HepG2 (cell line): ENCODE measurements around the gene IFNA6. TPM values are rescaled to one million over a fixed set of nuclear protein-coding genes. Genes with fewer than 3 reads are reported as not detected.

ENCODE experiments used
- ARID2 ChIP-seq: sonication (generic); formaldehyde crosslinking; IDR thresholded peaks from 2 replicates; pipeline ENCODE4 v1.8.1; 2022; ENCODE audit warnings: mild to moderate bottlenecking, missing genetic modification reagents, borderline replicate concordance
- CEBPB ChIP-seq: IDR thresholded peaks from 2 replicates; pipeline ENCODE4 v1.6.1; 2011; ENCODE audit warnings: low read depth, low read length, improper control_type of control experiment, borderline replicate concordance
- ELF3 ChIP-seq: IDR thresholded peaks from 2 replicates; pipeline ENCODE4 v1.6.1; 2016; ENCODE audit warnings: missing genetic modification reagents, missing compliant biosample characterization
- IRF1 ChIP-seq: sonication (generic); formaldehyde crosslinking; IDR thresholded peaks from 2 replicates; pipeline ENCODE4 v1.4.0; 2020; ENCODE audit warnings: low read depth, mild to moderate bottlenecking, missing genetic modification reagents
- JUND ChIP-seq: sonication (generic); formaldehyde crosslinking; IDR thresholded peaks from 2 replicates; pipeline ENCODE4 v1.8.0; 2022; ENCODE audit warnings: mild to moderate bottlenecking, missing genetic modification reagents
- KDM6A ChIP-seq: IDR thresholded peaks from 2 replicates; pipeline ENCODE4 v1.6.1; 2016; ENCODE audit warnings: low read depth
- MED1 ChIP-seq: sonication (generic); formaldehyde crosslinking; IDR thresholded peaks from 2 replicates; pipeline ENCODE4 v1.4.0; 2020; ENCODE audit warnings: missing genetic modification reagents
- NR3C1 ChIP-seq: sonication (generic); formaldehyde crosslinking; IDR thresholded peaks from 2 replicates; pipeline ENCODE4 v1.4.0; 2020; ENCODE audit warnings: missing genetic modification reagents
- PHF5A ChIP-seq: IDR thresholded peaks from one replicate; pipeline ENCODE4 v1.6.1; 2018; ENCODE audit warnings: low read depth, missing genetic modification reagents; ENCODE audit not compliant: unreplicated experiment
- POGZ ChIP-seq: sonication (generic); formaldehyde crosslinking; IDR thresholded peaks from 2 replicates; pipeline ENCODE4 v1.4.0; 2020; ENCODE audit warnings: mild to moderate bottlenecking, missing genetic modification reagents
- RFX5 ChIP-seq: IDR thresholded peaks from 2 replicates; pipeline ENCODE4 v1.6.1; 2011; ENCODE audit warnings: low read depth, low read length, improper control_type of control experiment
- SNAPC2 ChIP-seq: sonication (generic); formaldehyde crosslinking; IDR thresholded peaks from 2 replicates; pipeline ENCODE4 v1.8.1; 2022; ENCODE audit warnings: mild to moderate bottlenecking, missing genetic modification reagents
- TRIM24 ChIP-seq: sonication (generic); formaldehyde crosslinking; IDR thresholded peaks from 2 replicates; pipeline ENCODE4 v1.8.0; 2022; ENCODE audit warnings: mild to moderate bottlenecking, missing genetic modification reagents
- ZKSCAN8 ChIP-seq: IDR thresholded peaks from 2 replicates; pipeline ENCODE4 v1.6.1; 2016; ENCODE audit warnings: borderline replicate concordance, missing genetic modification reagents, missing compliant biosample characterization
- ZNF124 ChIP-seq: sonication (generic); formaldehyde crosslinking; IDR thresholded peaks from 2 replicates; pipeline ENCODE4 v1.4.0; 2020; ENCODE audit warnings: missing genetic modification reagents
- ZNF17 ChIP-seq: sonication (generic); formaldehyde crosslinking; IDR thresholded peaks from 2 replicates; pipeline ENCODE4 v1.5.0; 2020; ENCODE audit warnings: mild to moderate bottlenecking, missing genetic modification reagents
- ZNF280D ChIP-seq: sonication (generic); formaldehyde crosslinking; IDR thresholded peaks from 2 replicates; pipeline ENCODE4 v1.5.1; 2020; ENCODE audit warnings: mild to moderate bottlenecking, missing genetic modification reagents
- polyA plus RNA-seq, 8 experiments: library from polyadenylated mRNA; depleted of rRNA in 3 of 8; stranded (reverse) in 7 of 8; unstranded in 1 of 8; fragments of >200 nt; fragmentation: Illumina TruSeq in 4 of 8; extraction: Trizol in 4 of 8; gene quantifications; 2 replicates each; pipeline versions ENCODE4 v1.2.1 to v1.2.3, GENCODE V29; 2011 to 2016; ENCODE audit warnings: low read depth in 4 of 8, missing spikeins in 1 of 8, mixed read lengths in 1 of 8; ENCODE audit not compliant: insufficient read depth in 1 of 8
- total RNA-seq, 5 experiments: library from RNA; depleted of rRNA; stranded (reverse); fragments of >200 nt; fragmentation: Illumina TruSeq; extraction: Trizol; gene quantifications; 2 replicates each; pipeline ENCODE4 v1.2.3, GENCODE V29; 2016; ENCODE audit warnings: low read depth in 1 of 5
- TF ChIP-seq, protein P1 (sequence below): sonication (generic); formaldehyde crosslinking; IDR thresholded peaks from 2 replicates; pipeline ENCODE4 v1.4.0; 2020; ENCODE audit warnings: mild to moderate bottlenecking, missing genetic modification reagents
- TF ChIP-seq, protein P2 (sequence below): sonication (generic); formaldehyde crosslinking; conservative IDR thresholded peaks from 2 replicates; pipeline ENCODE4 v1.8.0; 2022; ENCODE audit warnings: low read depth, missing genetic modification reagents

The IFNA6 gene
- total and polyA plus RNA-seq, 2 of the 13 experiments (the other 11 are each of a cell fraction or from before 2014, with no cell fraction given), result not detected

- TF ChIP-seq ZNF280D (CRISPR knock-in tag), result peak; percentile 72; the same call in 1 of the 2 replicates
- TF ChIP-seq ZNF124 (CRISPR knock-in tag), result no peak; the same call in 1 of the 2 replicates
- TF ChIP-seq MED1 (CRISPR knock-in tag), result peak; percentile 64
- peak; percentile 53; the same call in 1 of the 2 replicates for TF ChIP-seq POGZ
- TF ChIP-seq ARID2 (CRISPR knock-in tag), result no peak
- TF ChIP-seq CEBPB, result no peak
- TF ChIP-seq, protein P1, sequence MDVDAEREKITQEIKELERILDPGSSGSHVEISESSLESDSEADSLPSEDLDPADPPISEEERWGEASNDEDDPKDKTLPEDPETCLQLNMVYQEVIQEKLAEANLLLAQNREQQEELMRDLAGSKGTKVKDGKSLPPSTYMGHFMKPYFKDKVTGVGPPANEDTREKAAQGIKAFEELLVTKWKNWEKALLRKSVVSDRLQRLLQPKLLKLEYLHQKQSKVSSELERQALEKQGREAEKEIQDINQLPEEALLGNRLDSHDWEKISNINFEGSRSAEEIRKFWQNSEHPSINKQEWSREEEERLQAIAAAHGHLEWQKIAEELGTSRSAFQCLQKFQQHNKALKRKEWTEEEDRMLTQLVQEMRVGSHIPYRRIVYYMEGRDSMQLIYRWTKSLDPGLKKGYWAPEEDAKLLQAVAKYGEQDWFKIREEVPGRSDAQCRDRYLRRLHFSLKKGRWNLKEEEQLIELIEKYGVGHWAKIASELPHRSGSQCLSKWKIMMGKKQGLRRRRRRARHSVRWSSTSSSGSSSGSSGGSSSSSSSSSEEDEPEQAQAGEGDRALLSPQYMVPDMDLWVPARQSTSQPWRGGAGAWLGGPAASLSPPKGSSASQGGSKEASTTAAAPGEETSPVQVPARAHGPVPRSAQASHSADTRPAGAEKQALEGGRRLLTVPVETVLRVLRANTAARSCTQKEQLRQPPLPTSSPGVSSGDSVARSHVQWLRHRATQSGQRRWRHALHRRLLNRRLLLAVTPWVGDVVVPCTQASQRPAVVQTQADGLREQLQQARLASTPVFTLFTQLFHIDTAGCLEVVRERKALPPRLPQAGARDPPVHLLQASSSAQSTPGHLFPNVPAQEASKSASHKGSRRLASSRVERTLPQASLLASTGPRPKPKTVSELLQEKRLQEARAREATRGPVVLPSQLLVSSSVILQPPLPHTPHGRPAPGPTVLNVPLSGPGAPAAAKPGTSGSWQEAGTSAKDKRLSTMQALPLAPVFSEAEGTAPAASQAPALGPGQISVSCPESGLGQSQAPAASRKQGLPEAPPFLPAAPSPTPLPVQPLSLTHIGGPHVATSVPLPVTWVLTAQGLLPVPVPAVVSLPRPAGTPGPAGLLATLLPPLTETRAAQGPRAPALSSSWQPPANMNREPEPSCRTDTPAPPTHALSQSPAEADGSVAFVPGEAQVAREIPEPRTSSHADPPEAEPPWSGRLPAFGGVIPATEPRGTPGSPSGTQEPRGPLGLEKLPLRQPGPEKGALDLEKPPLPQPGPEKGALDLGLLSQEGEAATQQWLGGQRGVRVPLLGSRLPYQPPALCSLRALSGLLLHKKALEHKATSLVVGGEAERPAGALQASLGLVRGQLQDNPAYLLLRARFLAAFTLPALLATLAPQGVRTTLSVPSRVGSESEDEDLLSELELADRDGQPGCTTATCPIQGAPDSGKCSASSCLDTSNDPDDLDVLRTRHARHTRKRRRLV, result no peak
- no peak for TF ChIP-seq SNAPC2 (CRISPR knock-in tag)
- TF ChIP-seq ZKSCAN8 (CRISPR knock-in tag), result no peak
- TF ChIP-seq RFX5, result no peak
- TF ChIP-seq IRF1 (CRISPR knock-in tag), result no peak
- no peak for TF ChIP-seq PHF5A (CRISPR knock-in tag)
- TF ChIP-seq, protein P2, sequence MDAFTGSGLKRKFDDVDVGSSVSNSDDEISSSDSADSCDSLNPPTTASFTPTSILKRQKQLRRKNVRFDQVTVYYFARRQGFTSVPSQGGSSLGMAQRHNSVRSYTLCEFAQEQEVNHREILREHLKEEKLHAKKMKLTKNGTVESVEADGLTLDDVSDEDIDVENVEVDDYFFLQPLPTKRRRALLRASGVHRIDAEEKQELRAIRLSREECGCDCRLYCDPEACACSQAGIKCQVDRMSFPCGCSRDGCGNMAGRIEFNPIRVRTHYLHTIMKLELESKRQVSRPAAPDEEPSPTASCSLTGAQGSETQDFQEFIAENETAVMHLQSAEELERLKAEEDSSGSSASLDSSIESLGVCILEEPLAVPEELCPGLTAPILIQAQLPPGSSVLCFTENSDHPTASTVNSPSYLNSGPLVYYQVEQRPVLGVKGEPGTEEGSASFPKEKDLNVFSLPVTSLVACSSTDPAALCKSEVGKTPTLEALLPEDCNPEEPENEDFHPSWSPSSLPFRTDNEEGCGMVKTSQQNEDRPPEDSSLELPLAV (CRISPR knock-in tag), result no peak
- peak; percentile 44; the same call in 1 of the 2 replicates for TF ChIP-seq JUND (CRISPR knock-in tag)
- no peak for TF ChIP-seq NR3C1 (CRISPR knock-in tag)
- no peak for TF ChIP-seq TRIM24 (CRISPR knock-in tag)
- TF ChIP-seq KDM6A (CRISPR knock-in tag), result no peak
- no peak for TF ChIP-seq ZNF17
- TF ChIP-seq ELF3, result peak; percentile 53; the same call in 1 of the 2 replicates
Observed at GRCh38 chr9:21334701-21335632, 15.7 kb downstream of the IFNA6 start, which contains the start of gene KLHL9 (continued).
